Measurements from ENCODE around the gene MVD. TPM values are rescaled to one million over a fixed set of nuclear protein-coding genes. Genes with fewer than 3 reads are reported as not detected.

Gene MVD
- total and polyA plus RNA-seq, 2 of the 4 experiments (the other 2 are of a cell fraction) = 18.3 to 28.4 TPM

- no peak overlapping the region for H3K27ac ChIP-seq (ENCODE audit: insufficient read depth, low read length)
- no peak overlapping the region for H3K14ac ChIP-seq (replicated peaks; ENCODE audit: low read depth, low read length)
- no peak overlapping the region for H3K4me3 ChIP-seq (ENCODE audit: insufficient read depth, low read depth, low read length)
- no peak overlapping the region for H3K9ac ChIP-seq (ENCODE audit: low read depth, low read length)
- ChIA-PET POLR2A (ENCODE audit: unreplicated experiment) (no interaction called here), CTCF (no interaction called here)
- H2BK15ac ChIP-seq (ENCODE audit: low read depth, low read length) = no peak overlapping the region
- intact Hi-C loops (cut with micrococcal nuclease) (no loop called here), in situ Hi-C loops (cut with MboI; ENCODE audit: low sequenced_read_pairs) (no loop called here), dilution Hi-C loops (cut with HindIII; ENCODE audit: low sequenced_read_pairs, unreplicated experiment) (no loop called here)
- H3K23ac ChIP-seq (ENCODE audit: low read depth, low read length) = no peak overlapping the region
- TF ChIP-seq CTCF (conservative IDR thresholded peaks at IDR 0.05; ENCODE audit: low read depth, low read length) = peak; percentile 30
- TF ChIP-seq MXI1 (IDR thresholded peaks at IDR 0.05; ENCODE audit: borderline replicate concordance, low read depth, low read length) = no peak
- peak; percentile 22; the same call in 1 of the 2 replicates for TF ChIP-seq RAD21 (IDR thresholded peaks at IDR 0.05; ENCODE audit: low read length)
- H3K79me1 ChIP-seq (ENCODE audit: low read depth in 1 of 2, low read length in 2 of 2) = no peaks in the 10 kb centered on the region
- DNase-seq (peak; percentile 13), ATAC-seq (ENCODE audit: low read depth) (no peak)
- no peak overlapping the region; the same call in 1 of the 2 replicates for H2AK5ac ChIP-seq (ENCODE audit: low read depth, low read length)
- no peak overlapping the region for H2AFZ ChIP-seq (replicated peaks; ENCODE audit: low read length, poor library complexity)
- H3K56ac ChIP-seq (ENCODE audit: extremely low read depth, insufficient read depth, low read length) = no peak overlapping the region
- peaks cover 35% of the 10 kb centered on the region for H3K36me3 ChIP-seq (ENCODE audit: control insufficient read depth, insufficient read depth, low read length)
- no peak overlapping the region for H4K8ac ChIP-seq (ENCODE audit: low read depth in 2 of 2, low read length in 2 of 2)
- H3K9me1 ChIP-seq (ENCODE audit: insufficient read depth, low read length) = peaks cover 2% of the 10 kb centered on the region; the same call in 1 of the 2 replicates
- H3K4me2 ChIP-seq (ENCODE audit: low read depth, low read length) = no peak overlapping the region
- H3K9me3 ChIP-seq (ENCODE audit: control insufficient read depth, insufficient read depth, low read length) = no peaks in the 10 kb centered on the region
- H4K91ac ChIP-seq (ENCODE audit: insufficient read depth, low read depth, low read length) = no peak overlapping the region
- no peak overlapping the region for H2AK9ac ChIP-seq (replicated peaks; ENCODE audit: low read depth, low read length, poor library complexity)
- BruUV-seq (replicated peaks) = no TSS peak
- peaks cover 5% of the 10 kb centered on the region; the same call in 1 of the 2 replicates for H4K20me1 ChIP-seq (ENCODE audit: insufficient read depth, low read length)
- peaks cover 11% of the 10 kb centered on the region for H3K4me1 ChIP-seq (ENCODE audit: control insufficient read depth, insufficient read depth, low read length)
- no peak overlapping the region for H3K18ac ChIP-seq (ENCODE audit: low read depth, low read length)
- H2BK20ac ChIP-seq (ENCODE audit: low read depth, low read length) = no peak overlapping the region
- no peak overlapping the region for H3K4ac ChIP-seq (ENCODE audit: low read depth, low read length)
- 78% methylated on average over 11 of the region's 23 CpGs; no CpG with 5 or more reads in 1 of the 2 experiments for WGBS, 2 experiments (ENCODE audit: extremely low coverage in 2 of 2, insufficient read length in 1 of 2)
- no peak overlapping the region for H2BK120ac ChIP-seq (ENCODE audit: low read depth, low read length)
- H3K27me3 ChIP-seq (ENCODE audit: control insufficient read depth, insufficient read depth, low read length) = peaks cover 9% of the 10 kb centered on the region
- no peak overlapping the region for H2BK5ac ChIP-seq (ENCODE audit: low read depth, low read length, poor library complexity, severe bottlenecking)
- no peak overlapping the region for H4K5ac ChIP-seq (ENCODE audit: low read depth, low read length)
Measured at GRCh38 chr16:88633684-88634140, 29.2 kb downstream of the MVD start.
